Activated CD4-positive, alpha-beta T cell treated with anti-CD3 and anti-CD28 coated beads, Interleukin-2, amount 50 U/mL, for 16 hours (primary cell): ENCODE data around the gene ASGR2.
"Not testable (repeated sequence)": the region's sequence is repeated elsewhere in the genome, so short reads cannot be mapped to it uniquely, and the experiment has no call there.

Experiments used
- DNase-seq: peaks from one replicate; pipeline ENCODE4 v3.0.0-alpha.2; 2020

Gene ASGR2

GRCh38 chr17:7123844-7124243 lies 9.2 kb upstream of the ASGR2 start:
- no peak for DNase-seq

GRCh38 chr17:7122381-7122780 lies 7.8 kb upstream of the ASGR2 start:
- no peak for DNase-seq

GRCh38 chr17:7120635-7121034 lies 6.0 kb upstream of the ASGR2 start:
- DNase-seq: not testable (repeated sequence)

GRCh38 chr17:7120123-7120522 lies 5.5 kb upstream of the ASGR2 start:
- DNase-seq: no peak

- no peak for DNase-seq
Observed at GRCh38 chr17:7119314-7119713, 4.7 kb upstream of the ASGR2 start.

- no peak for DNase-seq
Observed at GRCh38 chr17:7114875-7115614, 423 bp upstream of the ASGR2 start.

- DNase-seq: no peak
Observed at GRCh38 chr17:7113273-7114071, 1.1 kb downstream of the ASGR2 start.

GRCh38 chr17:7112510-7113108 lies 2.0 kb downstream of the ASGR2 start:
- no peak for DNase-seq

- no peak for DNase-seq
Observed at GRCh38 chr17:7111784-7112509, 2.7 kb downstream of the ASGR2 start.

- DNase-seq: no peak
Observed at GRCh38 chr17:7110617-7111306, 3.9 kb downstream of the ASGR2 start.

GRCh38 chr17:7109461-7110322 lies 4.9 kb downstream of the ASGR2 start:
- DNase-seq: no peak

GRCh38 chr17:7108981-7109380 lies 5.6 kb downstream of the ASGR2 start:
- DNase-seq: no peak

GRCh38 chr17:7108560-7108925 lies 6.1 kb downstream of the ASGR2 start:
- DNase-seq: no peak

- DNase-seq: no peak
Observed at GRCh38 chr17:7107795-7108559, 6.6 kb downstream of the ASGR2 start.

GRCh38 chr17:7107012-7107754 lies 7.4 kb downstream of the ASGR2 start:
- no peak for DNase-seq

GRCh38 chr17:7102421-7102820 lies 12.2 kb downstream of the ASGR2 start:
- DNase-seq: no peak

- no peak for DNase-seq
Observed at GRCh38 chr17:7101531-7101930, 13.1 kb downstream of the ASGR2 start.

GRCh38 chr17:7100641-7101379 lies 13.8 kb downstream of the ASGR2 start:
- not testable (repeated sequence) for DNase-seq

- no peak for DNase-seq
Observed at GRCh38 chr17:7098802-7099459, 15.7 kb downstream of the ASGR2 start.
